Ovary (tissue), 9 donors: ENCODE measurements around the gene NOB1. TPM values are rescaled to one million over a fixed set of nuclear protein-coding genes. Genes with fewer than 3 reads are reported as not detected.
"Not testable (repeated sequence)": the region's sequence is repeated elsewhere in the genome, so short reads cannot be mapped to it uniquely, and the experiment has no call there.

ENCODE experiments used
- DNase-seq, 5 donors: peaks; one replicate each; pipeline ENCODE4 v3.0.0-alpha.2; 2019 to 2020
- H3K27ac ChIP-seq, 2 donors: fragments of 200-600 bp; one replicate each; pipeline versions ENCODE4 v1.5.1 to v1.8.0; 2019 to 2022
- H3K27me3 ChIP-seq: fragments of 200-600 bp; one replicate; pipeline ENCODE4 v1.8.0; 2022
- H3K36me3 ChIP-seq: fragments of 200-600 bp; sonication (generic); one replicate; pipeline ENCODE4 v1.5.1; 2019
- H3K4me1 ChIP-seq: one replicate; pipeline ENCODE4 v1.8.1; 2013; ENCODE audit warnings: mild to moderate bottlenecking, moderate library complexity; ENCODE audit not compliant: insufficient read depth
- H3K4me3 ChIP-seq: fragments of 200-600 bp; sonication (generic); one replicate; pipeline ENCODE4 v1.5.1; 2017
- H3K9me3 ChIP-seq, 2 donors: fragments of 200-600 bp in 1 of 2; sonication (generic) in 1 of 2; one replicate each; pipeline versions ENCODE4 v1.5.1 to v1.8.1; 2013 to 2019; ENCODE audit warnings: mild to moderate bottlenecking in 1 of 2, moderate library complexity in 1 of 2
- EP300 ChIP-seq: sonication (generic); formaldehyde crosslinking; IDR thresholded peaks from one replicate; pipeline ENCODE4 v1.6.1; 2017; ENCODE audit warnings: antibody characterized with exemption
- POLR2A ChIP-seq: fragments of 450-650 bp; IDR thresholded peaks from one replicate; pipeline ENCODE4 v1.6.1; 2017; ENCODE audit warnings: antibody characterized with exemption, mild to moderate bottlenecking, moderate library complexity
- WGBS, 3 donors: extraction: QIAGEN DNeasy Blood & Tissue Kit in 1 of 3; methylation state at CpG; one replicate each; pipeline versions ENCODE4 v1.1.5 to v1.1.7; 2013 to 2017; 5-methylcytosine and 5-hydroxymethylcytosine counted together
- intact Hi-C, 4 donors: fragments of 100-400 bp; cut with DNase I; formaldehyde crosslinking; loops; one replicate each; pipeline versions ENCODE4 v1.11.0 to v1.15.1; 2022 to 2023
- polyA plus RNA-seq, 2 donors: library from polyadenylated mRNA; stranded (reverse); fragments of 200-250 nt in 1 of 2; fragments of 350-450 nt in 1 of 2; fragmentation: Illumina TruSeq in 1 of 2; extraction: RNeasy Lipid Tissue Mini Kit (QIAGEN cat#74804) in 1 of 2; gene quantifications; one replicate each; pipeline ENCODE4 v1.2.3, GENCODE V29; 2013 to 2014
- total RNA-seq, 7 donors: library from RNA; depleted of rRNA in 2 of 7; stranded (reverse); fragments of >200 nt in 2 of 7; fragmentation: NEBNext Ultra II Directional in 3 of 7; extraction: Animal tissue kit (Norgen Biotek cat#: 25700) in 3 of 7; gene quantifications; one replicate each; pipeline versions ENCODE4 v1.1.0 to v1.2.4, GENCODE V29; 2016 to 2023
- TF ChIP-seq, protein P1 (sequence below), 3 donors: fragments of 450-650 bp in 2 of 3; fragments of 200-600 bp in 1 of 3; IDR thresholded peaks; one replicate each; pipeline versions ENCODE4 v1.5.1 to v1.8.0; 2016 to 2022; ENCODE audit warnings: antibody characterized with exemption in 3 of 3, mild to moderate bottlenecking in 1 of 3
- donor health status: DM: no; HTN: no; CAD: no; lungs with moderate emphysema.
- donor health status: DM: no; HTN: no; CAD: no.
- donor health status: Bipolar disorder and iron deficiency.
- donor health status: DM: yes; HTN: yes; CAD: no.
- donor health status: DM: no; HTN: no; CAD: no.
- donor health status: DM: yes; HTN: yes; CAD: no.

The NOB1 gene
- total and polyA plus RNA-seq, 9 donors, result 38.2 to 86.6 (median 64.5) TPM

DNA sequence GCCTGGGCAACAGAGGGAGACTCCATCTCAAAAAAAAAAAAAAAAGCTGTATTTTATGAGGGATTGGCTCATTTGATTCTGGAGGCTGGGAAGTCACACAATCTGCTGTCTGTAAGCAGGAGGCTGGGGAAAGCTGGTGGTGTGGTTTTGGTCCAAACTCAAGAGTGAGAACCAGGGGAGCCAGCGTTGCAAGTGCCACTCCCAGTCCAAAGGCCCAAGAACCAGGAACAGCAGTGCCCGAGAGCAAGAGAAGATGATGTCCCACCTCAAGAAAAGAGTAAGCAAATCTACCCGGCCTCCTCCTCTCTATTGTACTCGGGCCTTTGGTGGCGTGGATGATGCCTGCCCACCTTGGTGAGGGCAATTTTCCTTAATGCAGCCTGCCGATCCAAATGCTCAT lies 22.6 kb downstream of the NOB1 start:
- no peak overlapping the region for H3K4me3 ChIP-seq
- WGBS, 3 donors, result 92 to 93% (median 93%) methylated on average over 6 of the region's 6 CpGs
- DNase-seq, result no peak
- no peaks in the 10 kb centered on the region for H3K36me3 ChIP-seq
- no peaks in the 10 kb centered on the region for H3K27me3 ChIP-seq
- H3K4me1 ChIP-seq, result peaks cover 2% of the 10 kb centered on the region
- intact Hi-C loops, result no loop called here
- H3K27ac ChIP-seq, result no peak overlapping the region
- H3K9me3 ChIP-seq, result no peaks in the 10 kb centered on the region
- TF ChIP-seq EP300, result no peak
- TF ChIP-seq, protein P1, sequence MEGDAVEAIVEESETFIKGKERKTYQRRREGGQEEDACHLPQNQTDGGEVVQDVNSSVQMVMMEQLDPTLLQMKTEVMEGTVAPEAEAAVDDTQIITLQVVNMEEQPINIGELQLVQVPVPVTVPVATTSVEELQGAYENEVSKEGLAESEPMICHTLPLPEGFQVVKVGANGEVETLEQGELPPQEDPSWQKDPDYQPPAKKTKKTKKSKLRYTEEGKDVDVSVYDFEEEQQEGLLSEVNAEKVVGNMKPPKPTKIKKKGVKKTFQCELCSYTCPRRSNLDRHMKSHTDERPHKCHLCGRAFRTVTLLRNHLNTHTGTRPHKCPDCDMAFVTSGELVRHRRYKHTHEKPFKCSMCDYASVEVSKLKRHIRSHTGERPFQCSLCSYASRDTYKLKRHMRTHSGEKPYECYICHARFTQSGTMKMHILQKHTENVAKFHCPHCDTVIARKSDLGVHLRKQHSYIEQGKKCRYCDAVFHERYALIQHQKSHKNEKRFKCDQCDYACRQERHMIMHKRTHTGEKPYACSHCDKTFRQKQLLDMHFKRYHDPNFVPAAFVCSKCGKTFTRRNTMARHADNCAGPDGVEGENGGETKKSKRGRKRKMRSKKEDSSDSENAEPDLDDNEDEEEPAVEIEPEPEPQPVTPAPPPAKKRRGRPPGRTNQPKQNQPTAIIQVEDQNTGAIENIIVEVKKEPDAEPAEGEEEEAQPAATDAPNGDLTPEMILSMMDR (IDR thresholded peaks at IDR 0.05), result no peak
- TF ChIP-seq POLR2A, result no peak

DNA sequence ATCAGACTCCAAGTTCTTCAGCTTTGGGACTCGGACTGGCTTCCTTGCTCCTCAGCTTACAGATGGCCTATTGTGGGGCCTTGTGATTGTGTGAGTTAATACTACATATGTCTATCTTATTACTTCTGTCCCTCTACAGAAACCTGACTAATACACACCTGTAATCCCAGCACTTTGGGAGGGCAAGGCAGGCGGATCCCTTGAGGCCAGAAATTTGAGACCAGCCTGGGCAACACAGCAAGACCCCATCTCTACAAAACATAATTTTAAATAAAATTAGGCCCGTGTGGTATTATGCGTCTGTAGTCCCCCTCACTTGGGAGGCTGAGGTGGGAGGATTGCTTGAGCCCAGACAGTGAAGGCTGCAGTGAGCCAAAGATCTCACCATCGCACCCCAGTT lies 23.4 kb downstream of the NOB1 start:
- H3K27me3 ChIP-seq, H3K9me3 ChIP-seq, H3K27ac ChIP-seq, intact Hi-C loops, H3K4me1 ChIP-seq, H3K4me3 ChIP-seq, H3K36me3 ChIP-seq, DNase-seq: not testable (repeated sequence)
- 76 to 90% (median 76%) methylated on average over 5 of the region's 5 CpGs for WGBS, 3 donors

DNA sequence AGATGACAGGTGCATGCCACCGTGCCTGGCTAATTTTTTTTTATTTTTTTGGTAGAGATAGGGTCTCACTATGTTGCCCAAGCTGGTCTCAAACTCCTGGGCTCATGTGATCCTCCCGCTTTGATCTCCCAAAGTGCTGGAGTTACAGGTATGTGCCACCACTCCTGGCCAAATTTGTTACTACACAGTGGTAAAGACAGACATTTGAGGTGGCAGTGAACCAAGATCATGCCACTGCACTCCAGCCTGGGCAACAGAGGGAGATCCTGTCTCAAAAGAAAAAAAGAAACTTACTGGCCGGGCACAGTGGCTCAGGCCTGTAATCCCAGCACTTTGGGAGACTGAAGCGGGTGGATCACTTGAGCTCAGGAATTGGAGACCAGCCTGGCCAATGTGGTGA lies 25.7 kb downstream of the NOB1 start:
- DNase-seq, intact Hi-C loops: not testable (repeated sequence)

DNA sequence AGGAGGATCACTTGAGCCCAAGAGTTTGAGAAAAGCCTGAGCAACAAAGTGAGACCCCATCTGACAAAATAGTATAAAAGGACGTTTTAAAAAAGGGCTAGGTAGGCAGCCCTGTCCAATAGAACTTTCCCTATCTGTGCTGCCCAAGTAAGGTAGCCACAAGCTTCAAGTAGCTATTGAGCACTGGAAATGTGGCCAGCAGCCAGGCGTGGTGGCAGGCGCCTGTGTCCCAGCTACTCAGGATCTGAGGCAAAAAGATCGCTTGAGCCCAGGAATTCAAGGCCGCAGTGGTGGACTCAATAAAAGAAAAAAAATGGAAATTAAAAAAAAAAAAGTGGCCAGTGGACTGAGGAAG lies 26.8 kb downstream of the NOB1 start:
- Histone ChIP-seq H3K9me3 (no peaks in the 10 kb centered on the region), H3K27me3 (no peaks in the 10 kb centered on the region), H3K27ac (no peak overlapping the region), H3K4me1 (peaks cover 7% of the 10 kb centered on the region), H3K4me3 (no peak overlapping the region), H3K36me3 (no peaks in the 10 kb centered on the region)
- TF ChIP-seq EP300 (no peak), POLR2A (no peak)
- TF ChIP-seq, protein P1 (IDR thresholded peaks at IDR 0.05), result no peak
- intact Hi-C loops, result no loop called here
- 88 to 91% (median 89%) methylated on average over 5 of the region's 5 CpGs for WGBS, 3 donors
- DNase-seq, result peak in 2 of 5 donors; percentile 39 to 40

More for the DNA sequence above, 25.7 kb downstream of the NOB1 start:
- H3K4me3 ChIP-seq, H3K27ac ChIP-seq, H3K36me3 ChIP-seq, H3K9me3 ChIP-seq, H3K27me3 ChIP-seq, H3K4me1 ChIP-seq: not testable (repeated sequence)
- WGBS, 3 donors, result 68 to 91% (median 90%) methylated on average over 4 of the region's 4 CpGs

DNA sequence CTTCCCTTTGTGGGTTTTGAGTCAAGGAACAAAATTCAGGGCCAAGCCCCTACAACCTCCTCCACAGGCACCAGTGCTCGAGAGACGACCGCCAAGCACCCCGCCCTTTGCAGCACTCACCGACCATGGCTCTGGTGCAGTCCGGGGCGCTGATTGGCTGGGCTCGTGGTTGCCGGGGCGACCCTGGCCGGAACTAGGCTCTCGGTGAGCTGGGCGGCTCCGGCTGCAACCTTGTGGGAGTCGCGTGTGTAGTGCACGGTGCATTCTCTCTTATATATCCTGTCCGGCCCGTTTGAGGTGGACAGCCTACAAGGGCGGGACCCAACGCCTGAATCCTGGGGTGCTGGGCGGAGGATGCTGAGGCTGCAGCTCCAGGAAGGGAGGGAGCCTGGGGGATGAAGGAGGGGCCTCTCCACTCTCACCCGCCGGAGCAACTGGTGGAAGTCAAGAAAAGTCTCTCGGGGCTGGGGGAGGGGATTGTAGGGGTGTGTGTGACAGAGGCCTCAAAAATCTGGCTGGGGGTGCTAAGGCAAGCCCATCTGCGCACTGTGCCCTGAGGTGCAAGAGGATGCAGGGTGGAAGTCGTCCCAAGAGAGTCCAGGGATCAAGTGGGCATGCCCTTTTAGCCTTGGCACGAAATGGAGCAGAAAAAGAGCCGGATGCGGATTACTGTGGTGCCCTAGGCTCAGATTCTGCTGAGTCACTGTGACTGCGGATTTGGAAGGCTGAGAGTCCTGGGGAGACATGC lies 28.2 kb downstream of the NOB1 start, which contains the start of gene NQO1:
Gene NQO1, minus strand, starts transcription at position 248 of the 748 bp plus-strand sequence. Its CDS starts 121 bp downstream, at position 127.
- intact Hi-C loops, result no loop called here
- TF ChIP-seq EP300, result no peak
- TF ChIP-seq POLR2A, result peak; percentile 13
- no peaks in the 10 kb centered on the region for H3K9me3 ChIP-seq
- peaks cover 7% of the 10 kb centered on the region for H3K4me1 ChIP-seq
- peak within 1 kb of the TSS in 1 of 2 donors; percentile 68 for H3K27ac ChIP-seq
- peak; percentile 87 to 93 (median 90) for DNase-seq
- H3K4me3 ChIP-seq, result peak within 1 kb of the TSS; percentile 51
- no peaks in the 10 kb centered on the region for H3K27me3 ChIP-seq
- 0 to 1% (median 1%) methylated on average over 25 to 31 of the region's 31 CpGs for WGBS, 3 donors
- H3K36me3 ChIP-seq, result no peaks in the 10 kb centered on the region
